ENCODE results near the gene EYA4. TPM values are rescaled to one million over a fixed set of nuclear protein-coding genes. Genes with fewer than 3 reads are reported as not detected.

Gene EYA4
- total RNA-seq, 1 donor from 2014 or later = 15.4 TPM

DNA sequence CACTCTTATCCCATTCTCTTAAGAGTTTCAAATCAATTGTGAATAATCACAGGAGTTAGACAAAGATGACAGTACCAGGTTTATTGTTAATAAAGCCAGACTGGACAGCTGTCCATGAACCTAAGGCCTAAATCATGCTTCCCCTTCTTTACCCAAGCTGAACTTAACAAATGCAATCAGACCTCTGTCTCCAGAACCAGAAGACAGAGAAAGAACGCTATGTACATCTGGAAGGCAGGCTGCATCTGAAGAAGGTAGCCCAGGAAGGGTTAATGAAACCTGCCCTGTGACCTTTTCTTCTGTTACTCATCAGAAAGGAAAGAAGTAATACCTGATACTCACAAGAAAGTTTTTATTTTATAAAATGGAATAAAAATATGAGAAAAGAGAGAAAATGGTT, 118.6 kb downstream of the EYA4 start:
- no peaks in the 10 kb centered on the region for H3K9me3 ChIP-seq (replicated peaks)
- H3K27me3 ChIP-seq (ENCODE audit: low read depth) = no peaks in the 10 kb centered on the region
- H3K4me1 ChIP-seq = peaks cover 26% of the 10 kb centered on the region
- no peak for DNase-seq
- H3K4me3 ChIP-seq = peak overlapping the region; percentile 18
- TF ChIP-seq, protein P1, sequence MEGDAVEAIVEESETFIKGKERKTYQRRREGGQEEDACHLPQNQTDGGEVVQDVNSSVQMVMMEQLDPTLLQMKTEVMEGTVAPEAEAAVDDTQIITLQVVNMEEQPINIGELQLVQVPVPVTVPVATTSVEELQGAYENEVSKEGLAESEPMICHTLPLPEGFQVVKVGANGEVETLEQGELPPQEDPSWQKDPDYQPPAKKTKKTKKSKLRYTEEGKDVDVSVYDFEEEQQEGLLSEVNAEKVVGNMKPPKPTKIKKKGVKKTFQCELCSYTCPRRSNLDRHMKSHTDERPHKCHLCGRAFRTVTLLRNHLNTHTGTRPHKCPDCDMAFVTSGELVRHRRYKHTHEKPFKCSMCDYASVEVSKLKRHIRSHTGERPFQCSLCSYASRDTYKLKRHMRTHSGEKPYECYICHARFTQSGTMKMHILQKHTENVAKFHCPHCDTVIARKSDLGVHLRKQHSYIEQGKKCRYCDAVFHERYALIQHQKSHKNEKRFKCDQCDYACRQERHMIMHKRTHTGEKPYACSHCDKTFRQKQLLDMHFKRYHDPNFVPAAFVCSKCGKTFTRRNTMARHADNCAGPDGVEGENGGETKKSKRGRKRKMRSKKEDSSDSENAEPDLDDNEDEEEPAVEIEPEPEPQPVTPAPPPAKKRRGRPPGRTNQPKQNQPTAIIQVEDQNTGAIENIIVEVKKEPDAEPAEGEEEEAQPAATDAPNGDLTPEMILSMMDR (IDR thresholded peaks at IDR 0.05; ENCODE audit: borderline replicate concordance) = no peak
- no peaks in the 10 kb centered on the region for H3K36me3 ChIP-seq
- peak overlapping the region; percentile 73 for H3K27ac ChIP-seq (replicated peaks)
- intact Hi-C loops (cut with micrococcal nuclease) = no loop called here

DNA sequence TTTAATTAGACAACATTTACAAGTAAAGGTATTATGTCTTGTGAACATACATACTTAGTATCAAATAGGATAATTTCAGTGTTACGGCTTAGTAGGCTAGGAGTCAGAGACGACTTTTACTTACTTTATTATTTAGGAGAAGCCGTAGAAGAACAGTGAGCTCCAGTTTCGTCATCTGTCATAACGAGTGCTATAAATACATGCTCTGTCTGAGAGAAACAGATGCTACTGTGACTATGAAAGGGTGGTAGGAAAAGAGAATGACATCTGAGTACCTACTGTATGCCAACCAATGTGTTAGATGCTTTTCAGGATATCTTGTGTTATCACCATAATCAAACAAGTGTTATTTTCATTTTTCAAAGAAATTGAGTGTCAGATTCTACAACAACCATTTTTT, 119.0 kb downstream of the EYA4 start:
- TF ChIP-seq, protein P1 (IDR thresholded peaks at IDR 0.05; ENCODE audit: borderline replicate concordance) = no peak
- no peak for DNase-seq
- peak overlapping the region; percentile 18 for H3K4me3 ChIP-seq
- H3K27me3 ChIP-seq (ENCODE audit: low read depth) = no peaks in the 10 kb centered on the region
- intact Hi-C loops (cut with micrococcal nuclease) = no loop called here
- peaks cover 26% of the 10 kb centered on the region for H3K4me1 ChIP-seq
- no peaks in the 10 kb centered on the region for H3K9me3 ChIP-seq (replicated peaks)
- no peaks in the 10 kb centered on the region for H3K36me3 ChIP-seq
- peak overlapping the region; percentile 73 for H3K27ac ChIP-seq (replicated peaks)

DNA sequence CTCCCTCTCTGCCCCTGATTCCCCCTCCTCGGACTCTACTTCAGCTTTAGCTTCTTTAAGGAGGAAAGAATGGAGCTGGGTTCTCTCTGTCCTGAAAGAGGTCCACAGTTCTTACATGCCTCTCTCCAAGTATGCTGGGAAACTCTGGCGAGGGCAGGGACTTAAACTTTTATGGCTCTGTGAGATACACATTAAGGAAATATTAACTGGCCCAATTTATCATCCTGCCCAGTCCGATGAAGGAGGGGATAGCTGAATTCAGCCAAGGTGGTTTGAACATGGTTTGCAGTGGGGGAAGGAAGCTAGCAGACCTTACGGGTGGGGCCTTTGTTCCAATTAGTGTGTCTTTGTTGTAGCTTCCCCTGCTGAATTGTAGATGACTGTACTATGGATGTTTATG, 121.7 kb downstream of the EYA4 start:
- TF ChIP-seq, protein P1 (IDR thresholded peaks at IDR 0.05; ENCODE audit: borderline replicate concordance) = no peak
- no peaks in the 10 kb centered on the region for H3K27me3 ChIP-seq (ENCODE audit: low read depth)
- DNase-seq = no peak
- peaks cover 35% of the 10 kb centered on the region for H3K4me1 ChIP-seq
- no peaks in the 10 kb centered on the region for H3K36me3 ChIP-seq
- H3K9me3 ChIP-seq (replicated peaks) = no peaks in the 10 kb centered on the region
- intact Hi-C loops (cut with micrococcal nuclease) = no loop called here
- H3K27ac ChIP-seq (replicated peaks) = no peak overlapping the region
- H3K4me3 ChIP-seq = no peak overlapping the region

DNA sequence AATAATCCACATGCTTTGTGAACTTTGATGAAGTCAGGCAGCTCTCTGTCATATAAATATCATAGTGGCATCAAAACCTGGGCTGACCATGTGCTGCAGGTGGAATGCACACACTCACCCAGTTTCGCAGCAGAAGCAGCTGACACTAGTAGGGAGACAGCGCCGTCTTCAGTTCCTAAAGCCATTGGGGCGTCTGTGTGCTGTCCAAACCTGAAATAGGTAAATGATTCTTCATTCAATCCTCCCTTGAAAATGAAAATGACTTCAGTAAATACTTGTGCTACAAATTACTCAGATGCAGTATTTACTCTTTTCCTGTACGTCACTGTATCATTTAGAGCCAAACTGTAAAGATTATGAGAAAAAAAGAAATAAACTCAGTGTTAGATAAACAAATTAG, 127.5 kb downstream of the EYA4 start:
- no peak for DNase-seq
- H3K9me3 ChIP-seq (replicated peaks) = no peaks in the 10 kb centered on the region
- H3K27me3 ChIP-seq (ENCODE audit: low read depth) = no peaks in the 10 kb centered on the region
- H3K27ac ChIP-seq (replicated peaks) = no peak overlapping the region
- TF ChIP-seq, protein P1 (IDR thresholded peaks at IDR 0.05; ENCODE audit: borderline replicate concordance) = peak; percentile 36
- no peak overlapping the region for H3K4me3 ChIP-seq
- no peaks in the 10 kb centered on the region for H3K36me3 ChIP-seq
- H3K4me1 ChIP-seq = peaks cover 16% of the 10 kb centered on the region
- intact Hi-C loops (cut with micrococcal nuclease) = no loop called here

DNA sequence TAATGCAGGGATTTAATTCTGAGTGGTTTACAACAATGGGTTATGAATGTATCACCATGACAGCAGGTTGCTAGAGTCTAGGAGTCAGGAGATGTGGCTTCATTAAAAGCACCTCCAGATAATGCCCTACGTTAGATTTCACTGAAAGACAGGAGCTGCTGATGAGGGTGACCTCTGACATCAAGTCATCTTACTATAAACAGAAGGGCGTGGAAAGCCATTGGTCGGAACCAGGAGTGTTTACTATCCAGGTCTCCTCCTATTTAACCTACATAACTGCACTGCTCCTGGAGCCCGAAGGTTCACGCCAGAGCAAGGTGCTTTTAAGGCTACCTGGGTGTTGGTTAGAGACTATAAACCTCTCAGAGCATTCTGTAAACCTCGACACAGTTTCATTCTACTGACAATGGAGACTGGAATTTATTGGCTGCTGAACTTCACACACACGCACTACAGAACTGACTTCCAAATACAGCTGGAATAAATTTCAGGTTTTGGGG, 128.7 kb downstream of the EYA4 start:
- Histone ChIP-seq H3K36me3 (no peaks in the 10 kb centered on the region), H3K9me3 (replicated peaks) (no peaks in the 10 kb centered on the region), H3K27me3 (ENCODE audit: low read depth) (no peaks in the 10 kb centered on the region), H3K27ac (replicated peaks) (no peak overlapping the region), H3K4me1 (peaks cover 16% of the 10 kb centered on the region), H3K4me3 (no peak overlapping the region)
- DNase-seq = no peak
- TF ChIP-seq, protein P1 (IDR thresholded peaks at IDR 0.05; ENCODE audit: borderline replicate concordance) = no peak
- intact Hi-C loops (cut with micrococcal nuclease) = no loop called here

Data from left ventricle myocardium inferior (tissue), 1 donor.